PFSK-1 (cell line): ENCODE results near the gene AP1S2.

ENCODE experiments used
- POLR2AphosphoS5 ChIP-seq: IDR thresholded peaks from 2 replicates; pipeline ENCODE4 v1.6.1; 2012; ENCODE audit warnings: low read depth, mild to moderate bottlenecking, control low read depth, low read length, moderate library complexity
- TF ChIP-seq, protein P1 (sequence below), 2 experiments: IDR thresholded peaks; 2 replicates each; pipeline versions ENCODE4 v1.6.1 to v1.8.0; 2011 to 2012; ENCODE audit warnings: low read depth in 2 of 2, low read length in 2 of 2, control low read depth in 1 of 2, inconsistent platforms in 1 of 2, mild to moderate bottlenecking in 1 of 2, moderate library complexity in 1 of 2; ENCODE audit not compliant: insufficient read depth in 1 of 2

DNA sequence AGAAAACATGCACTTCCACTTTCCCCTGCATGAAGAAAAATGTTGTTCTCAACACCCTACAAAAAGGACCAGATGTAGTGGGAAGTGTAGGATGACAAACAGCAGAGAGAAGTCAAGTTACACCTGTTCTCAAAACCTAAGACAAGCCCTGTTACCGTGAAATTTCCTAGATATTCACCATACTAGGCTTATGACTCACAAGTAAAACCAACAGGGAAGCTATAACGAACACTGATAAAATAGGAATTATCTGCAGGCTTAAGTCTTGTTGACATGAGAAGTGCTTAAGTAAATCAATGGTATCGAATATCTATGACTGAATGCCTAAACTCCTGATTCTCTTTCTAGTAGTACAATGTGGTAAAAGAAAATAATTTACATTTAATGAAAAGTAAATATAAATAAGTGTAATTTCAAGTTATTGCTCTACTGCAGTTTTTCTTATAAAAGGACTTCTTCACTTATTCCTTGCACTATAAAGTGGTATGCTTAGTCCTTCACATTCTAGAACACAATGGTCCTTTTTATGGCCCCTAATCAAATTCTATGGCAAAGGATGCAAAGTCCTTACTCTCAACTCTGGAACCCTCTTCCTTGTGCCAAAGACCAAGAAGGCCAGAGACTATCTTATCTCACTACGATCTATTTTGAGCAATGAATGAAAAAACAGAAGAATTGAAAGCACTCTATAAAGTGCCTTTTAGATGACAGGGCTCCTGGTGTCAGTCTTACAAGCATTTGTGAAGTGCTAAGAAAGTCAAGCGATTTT, 19.6 kb downstream of the AP1S2 start:
- no peak for TF ChIP-seq POLR2AphosphoS5
- TF ChIP-seq, protein P1, sequence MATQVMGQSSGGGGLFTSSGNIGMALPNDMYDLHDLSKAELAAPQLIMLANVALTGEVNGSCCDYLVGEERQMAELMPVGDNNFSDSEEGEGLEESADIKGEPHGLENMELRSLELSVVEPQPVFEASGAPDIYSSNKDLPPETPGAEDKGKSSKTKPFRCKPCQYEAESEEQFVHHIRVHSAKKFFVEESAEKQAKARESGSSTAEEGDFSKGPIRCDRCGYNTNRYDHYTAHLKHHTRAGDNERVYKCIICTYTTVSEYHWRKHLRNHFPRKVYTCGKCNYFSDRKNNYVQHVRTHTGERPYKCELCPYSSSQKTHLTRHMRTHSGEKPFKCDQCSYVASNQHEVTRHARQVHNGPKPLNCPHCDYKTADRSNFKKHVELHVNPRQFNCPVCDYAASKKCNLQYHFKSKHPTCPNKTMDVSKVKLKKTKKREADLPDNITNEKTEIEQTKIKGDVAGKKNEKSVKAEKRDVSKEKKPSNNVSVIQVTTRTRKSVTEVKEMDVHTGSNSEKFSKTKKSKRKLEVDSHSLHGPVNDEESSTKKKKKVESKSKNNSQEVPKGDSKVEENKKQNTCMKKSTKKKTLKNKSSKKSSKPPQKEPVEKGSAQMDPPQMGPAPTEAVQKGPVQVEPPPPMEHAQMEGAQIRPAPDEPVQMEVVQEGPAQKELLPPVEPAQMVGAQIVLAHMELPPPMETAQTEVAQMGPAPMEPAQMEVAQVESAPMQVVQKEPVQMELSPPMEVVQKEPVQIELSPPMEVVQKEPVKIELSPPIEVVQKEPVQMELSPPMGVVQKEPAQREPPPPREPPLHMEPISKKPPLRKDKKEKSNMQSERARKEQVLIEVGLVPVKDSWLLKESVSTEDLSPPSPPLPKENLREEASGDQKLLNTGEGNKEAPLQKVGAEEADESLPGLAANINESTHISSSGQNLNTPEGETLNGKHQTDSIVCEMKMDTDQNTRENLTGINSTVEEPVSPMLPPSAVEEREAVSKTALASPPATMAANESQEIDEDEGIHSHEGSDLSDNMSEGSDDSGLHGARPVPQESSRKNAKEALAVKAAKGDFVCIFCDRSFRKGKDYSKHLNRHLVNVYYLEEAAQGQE (IDR thresholded peaks at IDR 0.05; ENCODE audit: insufficient read depth in 1 of 2, low read depth in 2 of 2, low read length in 2 of 2), result no peak
